Measurements from ENCODE around the gene SWSAP1.

Gene SWSAP1

GRCh38 chr19:11355160-11356073, 19.0 kb upstream of the SWSAP1 start, which contains the start of gene PLPPR2:
Gene PLPPR2, plus strand, starts transcription at chr19:11355432. Its CDS starts 2,242 bp downstream, at chr19:11357674.
- peak; percentile 88 for DNase-seq (ENCODE audit: low spot score)

GRCh38 chr19:11356074-11356397, 18.4 kb upstream of the SWSAP1 start:
- DNase-seq (ENCODE audit: low spot score) = no peak

DNA sequence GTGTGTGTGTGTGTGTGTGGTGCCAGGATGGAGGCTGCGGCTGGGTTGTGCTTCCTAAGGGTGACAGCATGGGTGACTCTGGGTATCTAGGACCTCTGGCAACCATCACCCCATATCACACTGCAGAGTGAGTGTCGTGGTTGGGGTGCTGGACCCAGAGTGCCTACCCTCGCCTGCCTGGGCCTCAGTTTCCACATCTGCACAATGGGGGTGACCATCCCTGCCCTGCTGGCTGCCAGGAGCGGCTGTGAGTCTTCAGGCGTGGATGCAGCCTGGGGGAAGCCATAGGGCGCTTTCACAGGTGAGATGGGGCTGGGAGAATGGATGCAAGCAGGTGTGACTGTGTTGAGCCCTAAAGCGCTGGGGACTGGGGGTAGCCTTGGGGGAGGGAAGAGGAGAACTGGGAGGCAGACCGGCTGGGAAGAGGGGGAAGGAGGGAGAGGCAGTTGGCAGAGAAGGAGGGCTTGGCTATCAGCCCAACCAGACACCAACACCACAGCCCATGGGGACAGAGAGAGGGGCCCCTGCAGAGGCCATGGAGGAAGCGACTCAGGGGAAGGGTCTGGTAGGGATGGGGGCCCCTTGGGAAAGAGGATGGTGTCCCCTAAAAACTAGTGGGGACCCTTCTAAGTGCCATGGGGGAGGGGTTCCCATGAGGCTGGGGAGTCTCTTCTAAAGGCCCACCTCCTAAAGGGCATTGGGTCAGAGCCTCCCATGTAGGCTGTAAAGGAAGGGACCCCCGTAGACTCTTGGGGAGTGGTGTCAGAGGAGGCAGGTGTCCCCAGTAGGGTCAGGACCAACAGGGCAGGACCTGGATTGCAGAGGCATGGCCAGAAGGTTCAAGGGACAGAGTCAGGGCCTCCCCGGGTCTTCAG, 17.6 kb upstream of the SWSAP1 start:
- no peak for DNase-seq (ENCODE audit: low spot score)

GRCh38 chr19:11359421-11359820, 15.0 kb upstream of the SWSAP1 start:
- DNase-seq (ENCODE audit: low spot score) = no peak

DNA sequence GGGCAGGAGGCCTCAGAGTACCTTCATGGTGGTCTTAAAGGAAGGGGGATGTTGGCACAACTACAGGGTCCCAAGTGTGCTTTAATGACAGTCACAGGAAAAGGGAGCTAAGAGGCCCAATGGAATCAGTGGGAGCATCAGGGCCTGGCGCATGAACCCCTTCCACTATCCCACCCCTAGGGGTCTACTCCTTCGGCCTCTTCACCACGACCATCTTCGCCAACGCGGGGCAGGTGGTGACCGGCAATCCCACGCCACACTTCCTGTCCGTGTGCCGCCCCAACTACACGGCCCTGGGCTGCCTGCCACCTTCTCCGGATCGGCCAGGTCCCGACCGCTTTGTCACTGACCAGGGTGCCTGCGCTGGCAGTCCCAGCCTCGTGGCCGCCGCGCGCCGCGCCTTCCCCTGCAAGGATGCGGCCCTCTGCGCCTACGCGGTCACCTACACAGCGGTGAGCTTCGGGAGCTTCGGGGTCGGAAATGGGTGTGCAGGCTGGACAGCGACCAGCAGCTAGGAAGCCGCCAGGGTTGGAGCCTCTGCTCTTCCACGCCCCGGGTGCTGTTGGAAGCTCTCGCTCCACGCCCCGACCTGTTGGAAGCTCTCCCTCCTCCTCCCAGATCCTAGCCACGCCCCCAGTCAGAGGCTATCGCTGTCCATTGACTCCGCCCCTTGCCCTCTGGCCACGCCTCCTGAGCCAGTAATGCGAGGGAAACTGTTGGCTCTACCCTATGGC, 13.3 kb upstream of the SWSAP1 start:
- no peak for DNase-seq (ENCODE audit: low spot score)

- no peak for DNase-seq (ENCODE audit: low spot score)
Observed at GRCh38 chr19:11361771-11362731, 12.4 kb upstream of the SWSAP1 start.

DNA sequence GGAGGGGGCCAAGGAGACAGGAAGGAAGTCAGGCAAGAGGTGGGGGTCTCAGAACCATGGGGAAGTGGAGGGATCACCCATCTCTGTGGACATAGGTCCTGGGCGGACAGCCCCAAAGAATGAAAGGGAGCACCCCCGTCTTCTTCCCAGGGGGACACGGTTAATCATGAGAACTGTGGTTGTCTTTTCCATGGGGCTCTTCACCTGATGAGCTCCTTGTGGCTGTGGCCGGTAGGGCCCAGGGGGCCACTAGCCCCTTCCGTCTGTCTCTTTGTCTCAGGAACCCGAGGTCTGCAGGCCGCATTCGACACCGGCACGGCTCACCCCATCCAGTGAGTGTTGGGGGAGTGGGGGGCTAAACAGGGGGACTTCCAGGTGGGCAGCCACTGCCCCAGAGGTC, 10.6 kb upstream of the SWSAP1 start:
- no peak for DNase-seq (ENCODE audit: low spot score)

GRCh38 chr19:11364296-11364904, 10.1 kb upstream of the SWSAP1 start:
- DNase-seq (ENCODE audit: low spot score) = no peak

GRCh38 chr19:11364935-11365334, 9.5 kb upstream of the SWSAP1 start:
- no peak for DNase-seq (ENCODE audit: low spot score)

- no peak for DNase-seq (ENCODE audit: low spot score)
Observed at GRCh38 chr19:11365557-11366117, 8.8 kb upstream of the SWSAP1 start.

- DNase-seq (ENCODE audit: low spot score) = no peak
Observed at GRCh38 chr19:11367528-11367927, 6.9 kb upstream of the SWSAP1 start.

DNA sequence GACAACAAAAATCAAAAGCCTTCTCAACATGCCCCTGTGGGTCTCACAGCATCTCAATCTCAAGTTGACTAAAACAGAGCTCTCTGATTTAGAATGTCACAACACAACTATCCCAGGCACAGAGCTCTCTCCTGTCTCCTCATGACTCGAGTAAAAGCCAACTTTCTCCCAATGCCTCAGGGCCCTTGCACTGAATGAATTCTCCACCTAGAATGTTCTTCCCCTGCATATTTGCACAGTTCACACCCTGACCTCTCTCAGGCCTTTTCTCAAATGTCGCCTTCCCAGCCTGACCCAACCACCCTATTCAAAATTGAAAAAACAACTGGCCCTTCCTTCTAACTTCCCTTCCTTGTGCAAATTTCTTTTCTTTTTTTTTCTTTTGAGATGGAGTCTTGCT, 3.7 kb upstream of the SWSAP1 start:
- DNase-seq (ENCODE audit: low spot score) = no peak

GRCh38 chr19:11373166-11373884, 1.1 kb upstream of the SWSAP1 start:
- DNase-seq (ENCODE audit: low spot score) = peak; percentile 39

- DNase-seq (ENCODE audit: low spot score) = no peak
Observed at GRCh38 chr19:11373885-11374432, 507 bp upstream of the SWSAP1 start.

GRCh38 chr19:11375143-11375948, 880 bp downstream of the SWSAP1 start:
- no peak for DNase-seq (ENCODE audit: low spot score)

- DNase-seq (ENCODE audit: low spot score) = no peak
Observed at GRCh38 chr19:11377237-11377636, 2.8 kb downstream of the SWSAP1 start.

- no peak for DNase-seq (ENCODE audit: low spot score)
Observed at GRCh38 chr19:11377756-11378155, 3.3 kb downstream of the SWSAP1 start.
